GM18498 (cell line): ENCODE results near the gene TRMT61B.

Source experiments
- ATAC-seq: cut with Tn5 transposase; IDR thresholded peaks from one replicate; pipeline ENCODE4 v1.9.1; 2021; ENCODE audit warnings: mild to moderate bottlenecking, moderate library complexity; ENCODE audit not compliant: unreplicated experiment

TRMT61B gene

GRCh38 chr2:28868611-28869010 is 1.5 kb downstream of the TRMT61B start:
- ATAC-seq = no peak

- no peak for ATAC-seq
Observed at GRCh38 chr2:28855977-28856376, 14.1 kb downstream of the TRMT61B start.

GRCh38 chr2:28855193-28855592 is 14.9 kb downstream of the TRMT61B start:
- no peak for ATAC-seq

- ATAC-seq = no peak
Observed at GRCh38 chr2:28842042-28842441, 28.1 kb downstream of the TRMT61B start.

- ATAC-seq = no peak
Observed at GRCh38 chr2:28838971-28839370, 31.1 kb downstream of the TRMT61B start.

- no peak for ATAC-seq
Observed at GRCh38 chr2:28835781-28836180, 34.3 kb downstream of the TRMT61B start.

GRCh38 chr2:28833740-28834470 is 36.2 kb downstream of the TRMT61B start:
- no peak for ATAC-seq

GRCh38 chr2:28828382-28828781 is 41.7 kb downstream of the TRMT61B start:
- no peak for ATAC-seq

- no peak for ATAC-seq
Observed at GRCh38 chr2:28824870-28825269, 45.2 kb downstream of the TRMT61B start.

- no peak for ATAC-seq
Observed at GRCh38 chr2:28824207-28824606, 45.9 kb downstream of the TRMT61B start.

- ATAC-seq = no peak
Observed at GRCh38 chr2:28822036-28822435, 48.1 kb downstream of the TRMT61B start.

GRCh38 chr2:28821295-28821958 is 48.7 kb downstream of the TRMT61B start:
- ATAC-seq = no peak

- ATAC-seq = no peak
Observed at GRCh38 chr2:28818053-28818452, 52.1 kb downstream of the TRMT61B start.

- ATAC-seq = peak; percentile 83
Observed at GRCh38 chr2:28810384-28811285, 59.5 kb downstream of the TRMT61B start, which contains the start of gene SPDYA. SPDYA (plus strand) TSS chr2:28810834; CDS start chr2:28816015, 5,181 bp downstream.

GRCh38 chr2:28809927-28810326 is 60.2 kb downstream of the TRMT61B start:
- ATAC-seq = no peak

GRCh38 chr2:28802975-28803429 is 67.1 kb downstream of the TRMT61B start:
- ATAC-seq = no peak

- no peak for ATAC-seq
Observed at GRCh38 chr2:28801726-28802125, 68.4 kb downstream of the TRMT61B start.
